DND-41 (cell line): ENCODE results near the gene NDUFS8.

Experiments
- CTCF ChIP-seq: IDR thresholded peaks from 2 replicates; pipeline ENCODE4 v1.5.1; 2012; ENCODE audit warnings: borderline replicate concordance, low read length, moderate library complexity, mild to moderate bottlenecking; ENCODE audit not compliant: poor library complexity, severe bottlenecking; ENCODE audit errors: extremely low read depth
- EZH2 ChIP-seq: IDR thresholded peaks from 3 replicates; pipeline ENCODE4 v1.6.1; 2012; ENCODE audit warnings: borderline replicate concordance, low read depth, mild to moderate bottlenecking, moderate library complexity, low read length, inconsistent platforms; ENCODE audit not compliant: severe bottlenecking

DNA sequence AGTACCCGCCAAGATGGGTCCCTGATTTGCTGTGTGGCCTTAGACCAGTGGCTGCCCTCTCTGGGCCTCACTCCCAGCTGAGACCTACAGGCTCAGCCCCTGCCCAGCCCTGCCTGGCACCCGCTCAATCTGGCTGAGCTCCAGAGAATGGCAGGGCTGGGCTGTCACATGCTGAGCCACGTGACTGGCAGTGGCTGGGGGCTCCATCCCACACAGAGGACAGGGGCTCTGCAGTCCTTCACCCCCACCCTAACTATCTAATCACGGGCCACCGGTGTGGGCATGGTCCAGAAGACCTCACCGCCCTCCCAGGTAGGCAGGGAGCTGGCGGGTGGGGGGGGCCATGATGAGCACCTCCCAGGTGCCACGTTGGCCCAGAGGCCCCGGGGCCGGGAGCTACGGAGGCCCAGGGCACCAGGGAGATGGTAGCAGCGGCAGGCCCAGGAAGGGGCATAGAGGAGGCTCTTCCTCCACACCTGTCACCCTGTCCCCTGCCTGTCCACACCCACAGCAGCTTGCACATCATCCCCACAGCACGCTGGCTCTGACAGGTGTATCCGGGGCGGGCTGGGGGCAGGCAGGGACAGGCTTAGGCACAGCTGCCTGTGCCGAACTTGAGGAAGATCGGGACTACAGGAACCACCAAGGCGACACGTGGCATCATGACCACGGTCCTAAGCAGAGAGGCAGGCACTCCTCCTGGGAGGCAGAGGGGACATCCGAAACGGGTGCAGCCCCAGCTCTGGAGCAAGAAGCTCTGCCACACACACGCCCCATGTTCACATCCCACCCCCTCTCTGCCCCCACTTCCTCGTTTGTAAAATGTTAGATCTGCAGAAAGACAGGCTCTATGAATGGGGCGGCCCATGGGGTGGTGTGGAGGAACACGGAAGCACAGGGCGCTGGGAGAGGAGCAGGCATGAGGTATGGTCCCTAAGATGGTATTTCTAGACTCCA, 21.8 kb upstream of the NDUFS8 start:
- TF ChIP-seq EZH2: no peak
- no peak for TF ChIP-seq CTCF
